Peyer's patch (tissue), 4 donors: ENCODE measurements around the gene IRF8.

Experiments used
- CTCF ChIP-seq, 6 experiments: fragments of 450-650 bp in 4 of 6; fragments of 200-600 bp in 2 of 6; sonication (generic) in 1 of 6; IDR thresholded peaks; one replicate each; pipeline ENCODE4 v1.5.1; 2017 to 2019; ENCODE audit warnings: antibody characterized with exemption in 6 of 6, mild to moderate bottlenecking in 3 of 6, moderate library complexity in 1 of 6
- POLR2A ChIP-seq, 2 donors: fragments of 450-650 bp; IDR thresholded peaks; one replicate each; pipeline ENCODE4 v1.5.1; 2017; ENCODE audit warnings: antibody characterized with exemption in 2 of 2, mild to moderate bottlenecking in 2 of 2, moderate library complexity in 2 of 2

DNA sequence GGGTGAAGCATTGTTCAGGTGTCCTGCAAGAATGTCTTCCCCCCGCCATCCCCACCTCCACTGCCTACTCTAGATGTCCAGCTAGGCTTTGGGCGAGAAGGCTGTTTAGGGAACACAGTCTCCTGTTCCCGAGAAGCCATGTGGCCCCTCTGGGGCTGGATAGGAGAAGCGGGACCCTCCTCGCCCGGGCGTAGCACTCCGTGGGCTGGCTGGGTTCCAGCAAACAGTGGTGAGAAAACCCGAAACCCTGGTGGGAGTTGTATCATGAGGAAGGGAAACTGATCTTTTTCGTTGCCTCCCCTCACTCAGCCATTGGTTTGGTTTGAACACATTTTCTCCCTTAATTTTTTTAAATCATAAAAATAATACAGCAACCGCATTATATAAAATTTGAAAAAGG lies 56.6 kb downstream of the IRF8 start:
- TF ChIP-seq POLR2A (IDR thresholded peaks at IDR 0.05) (no peak), CTCF (IDR thresholded peaks at IDR 0.05) (no peak)
